Gastroesophageal sphincter (tissue), 3 donors: ENCODE results near the gene CPT1A.

Source experiments
- EP300 ChIP-seq: sonication (generic); formaldehyde crosslinking; IDR thresholded peaks from one replicate; pipeline ENCODE4 v1.6.1; 2017; ENCODE audit warnings: antibody characterized with exemption, mild to moderate bottlenecking
- POLR2A ChIP-seq, 2 donors: fragments of 450-650 bp; IDR thresholded peaks; one replicate each; pipeline ENCODE4 v1.6.1; 2017; ENCODE audit warnings: antibody characterized with exemption in 2 of 2, mild to moderate bottlenecking in 2 of 2, moderate library complexity in 1 of 2
- POLR2AphosphoS5 ChIP-seq: sonication (generic); formaldehyde crosslinking; IDR thresholded peaks from one replicate; pipeline ENCODE4 v1.6.1; 2017; ENCODE audit warnings: antibody characterized with exemption
- TF ChIP-seq, protein P1 (sequence below), 4 experiments: fragments of 200-600 bp in 2 of 4; fragments of 450-650 bp in 2 of 4; sonication (generic) in 1 of 4; IDR thresholded peaks; one replicate each; pipeline ENCODE4 v1.5.1; 2017 to 2019; ENCODE audit warnings: antibody characterized with exemption in 4 of 4, mild to moderate bottlenecking in 2 of 4, moderate library complexity in 2 of 4

DNA sequence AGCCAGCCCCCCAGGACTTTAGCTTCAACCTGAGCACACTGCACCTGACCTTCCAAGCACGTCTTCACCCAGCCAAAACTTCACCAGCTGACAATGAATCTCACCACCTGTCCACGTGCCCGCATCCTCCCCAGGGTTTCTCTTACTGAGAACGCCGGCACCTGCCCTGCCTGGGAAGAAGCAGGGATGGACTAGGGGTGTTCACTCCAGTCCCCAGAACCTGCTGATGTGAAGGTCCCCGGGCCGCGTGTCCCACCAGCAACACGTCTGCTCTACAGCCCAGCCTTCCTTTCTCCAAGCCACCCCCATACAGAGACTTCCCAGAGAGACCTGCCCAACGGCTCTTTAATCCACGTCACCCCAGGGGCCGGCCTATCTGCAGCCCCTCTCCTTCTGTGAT, 12.8 kb downstream of the CPT1A start:
- TF ChIP-seq, protein P1, sequence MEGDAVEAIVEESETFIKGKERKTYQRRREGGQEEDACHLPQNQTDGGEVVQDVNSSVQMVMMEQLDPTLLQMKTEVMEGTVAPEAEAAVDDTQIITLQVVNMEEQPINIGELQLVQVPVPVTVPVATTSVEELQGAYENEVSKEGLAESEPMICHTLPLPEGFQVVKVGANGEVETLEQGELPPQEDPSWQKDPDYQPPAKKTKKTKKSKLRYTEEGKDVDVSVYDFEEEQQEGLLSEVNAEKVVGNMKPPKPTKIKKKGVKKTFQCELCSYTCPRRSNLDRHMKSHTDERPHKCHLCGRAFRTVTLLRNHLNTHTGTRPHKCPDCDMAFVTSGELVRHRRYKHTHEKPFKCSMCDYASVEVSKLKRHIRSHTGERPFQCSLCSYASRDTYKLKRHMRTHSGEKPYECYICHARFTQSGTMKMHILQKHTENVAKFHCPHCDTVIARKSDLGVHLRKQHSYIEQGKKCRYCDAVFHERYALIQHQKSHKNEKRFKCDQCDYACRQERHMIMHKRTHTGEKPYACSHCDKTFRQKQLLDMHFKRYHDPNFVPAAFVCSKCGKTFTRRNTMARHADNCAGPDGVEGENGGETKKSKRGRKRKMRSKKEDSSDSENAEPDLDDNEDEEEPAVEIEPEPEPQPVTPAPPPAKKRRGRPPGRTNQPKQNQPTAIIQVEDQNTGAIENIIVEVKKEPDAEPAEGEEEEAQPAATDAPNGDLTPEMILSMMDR (IDR thresholded peaks at IDR 0.05), result no peak
- TF ChIP-seq POLR2A (IDR thresholded peaks at IDR 0.05) (no peak), EP300 (no peak), POLR2AphosphoS5 (no peak)
